ENCODE data around the gene UXT. TPM values are rescaled to one million over a fixed set of nuclear protein-coding genes. Genes with fewer than 3 reads are reported as not detected.

Gene UXT
- total RNA-seq, 5 donors from 2014 or later (not counting 1 experiment from before 2014, with no cell fraction given), result 155 to 186 (median 178) TPM

- no peak overlapping the region for H3K4me3 Mint-ChIP-seq
- no peaks in the 10 kb centered on the region for H3K27me3 ChIP-seq (replicated peaks in 1 of 2; ENCODE audit: control insufficient read depth in 2 of 2, extremely low read depth in 1 of 2, insufficient read depth in 2 of 2, low read length in 1 of 2)
- H3K4me3 ChIP-seq (ENCODE audit: control insufficient read depth in 1 of 2, extremely low read depth in 1 of 2, low read length in 1 of 2), result no peak overlapping the region
- no CpG with 5 or more reads among the region's 8 CpGs for WGBS (ENCODE audit: insufficient coverage)
- no peak overlapping the region for H3K27ac ChIP-seq (ENCODE audit: low read length)
- ChIA-PET CTCF (no interaction called here), POLR2A (interaction anchor here in 1 of 2 donors (0.7 kb wide), 1 partner anchor 334 kb away, joined by 11 read pairs; no protein-coding TSS in a partner anchor)
- H3K4me1 Mint-ChIP-seq, result peaks cover 2 to 4% (median 3%) of the 10 kb centered on the region in 3 donors
- ATAC-seq (replicated peaks in 1 of 4) (no peak), DNase-seq (no peak)
- no peaks in the 10 kb centered on the region for H3K36me3 ChIP-seq (ENCODE audit: control insufficient read depth in 2 of 2, extremely low read depth in 1 of 2, insufficient read depth in 1 of 2, low read length in 1 of 2)
- H3K4me1 ChIP-seq (ENCODE audit: control insufficient read depth in 1 of 2, extremely low read depth in 1 of 2, insufficient read depth in 2 of 2, low read length in 2 of 2), result peaks cover 0 to 2% of the 10 kb centered on the region in 2 experiments
- H3K36me3 Mint-ChIP-seq, result no peaks in the 10 kb centered on the region
- no peak overlapping the region for H3K27ac Mint-ChIP-seq
- no peaks in the 10 kb centered on the region for H3K9me3 ChIP-seq
- peaks cover 0 to 23% of the 10 kb centered on the region in 2 donors for H3K27me3 Mint-ChIP-seq
- no peaks in the 10 kb centered on the region for H3K9me3 Mint-ChIP-seq
Observed at GRCh38 chrX:47613082-47613481, 45.9 kb downstream of the UXT start.

GRCh38 chrX:47612418-47612817, 46.6 kb downstream of the UXT start:
- peaks cover 0 to 2% of the 10 kb centered on the region in 2 experiments for H3K4me1 ChIP-seq (ENCODE audit: control insufficient read depth in 1 of 2, extremely low read depth in 1 of 2, insufficient read depth in 2 of 2, low read length in 2 of 2)
- Mint-ChIP-seq H3K27ac (no peak overlapping the region), H3K27me3 (peaks cover 0 to 20% of the 10 kb centered on the region in 2 donors), H3K4me3 (no peak overlapping the region), H3K36me3 (no peaks in the 10 kb centered on the region), H3K4me1 (peaks cover 2 to 8% (median 3%) of the 10 kb centered on the region in 3 donors), H3K9me3 (no peaks in the 10 kb centered on the region)
- H3K9me3 ChIP-seq, result no peaks in the 10 kb centered on the region
- ATAC-seq (replicated peaks in 1 of 4) (no peak), DNase-seq (no peak)
- POLR2A ChIA-PET, result interaction anchor here in 1 of 2 donors (0.7 kb wide), 1 partner anchor 335 kb away, joined by 11 read pairs; no protein-coding TSS in a partner anchor
- CTCF ChIA-PET, result no interaction called here
- H3K27ac ChIP-seq (ENCODE audit: low read length), result no peak overlapping the region
- no peak overlapping the region for H3K4me3 ChIP-seq (ENCODE audit: control insufficient read depth in 1 of 2, extremely low read depth in 1 of 2, low read length in 1 of 2)
- H3K36me3 ChIP-seq (ENCODE audit: control insufficient read depth in 2 of 2, extremely low read depth in 1 of 2, insufficient read depth in 1 of 2, low read length in 1 of 2), result no peaks in the 10 kb centered on the region
- no peaks in the 10 kb centered on the region for H3K27me3 ChIP-seq (replicated peaks in 1 of 2; ENCODE audit: control insufficient read depth in 2 of 2, extremely low read depth in 1 of 2, insufficient read depth in 2 of 2, low read length in 1 of 2)

GRCh38 chrX:47611926-47612325, 47.1 kb downstream of the UXT start:
- Mint-ChIP-seq H3K36me3 (no peaks in the 10 kb centered on the region), H3K9me3 (no peaks in the 10 kb centered on the region), H3K4me1 (peaks cover 2 to 8% (median 3%) of the 10 kb centered on the region in 3 donors), H3K27me3 (peaks cover 0 to 19% of the 10 kb centered on the region in 2 donors), H3K27ac (no peak overlapping the region), H3K4me3 (no peak overlapping the region)
- DNase-seq, result no peak
- WGBS (ENCODE audit: insufficient coverage), result 100% methylated on average over 1 of the region's 2 CpGs
- H3K4me1 ChIP-seq (ENCODE audit: control insufficient read depth in 1 of 2, extremely low read depth in 1 of 2, insufficient read depth in 2 of 2, low read length in 2 of 2), result peaks cover 0 to 2% of the 10 kb centered on the region in 2 experiments
- POLR2A ChIA-PET, result no interaction called here
- H3K36me3 ChIP-seq (ENCODE audit: control insufficient read depth in 2 of 2, extremely low read depth in 1 of 2, insufficient read depth in 1 of 2, low read length in 1 of 2), result no peaks in the 10 kb centered on the region
- CTCF ChIA-PET, result no interaction called here
- H3K27me3 ChIP-seq (replicated peaks in 1 of 2; ENCODE audit: control insufficient read depth in 2 of 2, extremely low read depth in 1 of 2, insufficient read depth in 2 of 2, low read length in 1 of 2), result no peaks in the 10 kb centered on the region
- ATAC-seq (replicated peaks in 1 of 4), result no peak
- H3K27ac ChIP-seq (ENCODE audit: low read length), result no peak overlapping the region
- H3K4me3 ChIP-seq (ENCODE audit: control insufficient read depth in 1 of 2, extremely low read depth in 1 of 2, low read length in 1 of 2), result no peak overlapping the region
- H3K9me3 ChIP-seq, result no peaks in the 10 kb centered on the region

- H3K27ac ChIP-seq (ENCODE audit: low read length), result no peak overlapping the region
- Mint-ChIP-seq H3K27me3 (peaks cover 0 to 17% of the 10 kb centered on the region in 2 donors), H3K4me3 (no peak overlapping the region)
Observed at GRCh38 chrX:47611489-47611888, 47.5 kb downstream of the UXT start.

GRCh38 chrX:47610511-47610910, 48.5 kb downstream of the UXT start:
- H3K9me3 Mint-ChIP-seq, result no peaks in the 10 kb centered on the region
- no peak for DNase-seq
- H3K36me3 Mint-ChIP-seq, result no peaks in the 10 kb centered on the region

More at GRCh38 chrX:47611489-47611888, 47.5 kb downstream of the UXT start:
- H3K9me3 ChIP-seq, result no peaks in the 10 kb centered on the region
- H3K9me3 Mint-ChIP-seq, result no peaks in the 10 kb centered on the region
- no peaks in the 10 kb centered on the region for H3K36me3 ChIP-seq (ENCODE audit: control insufficient read depth in 2 of 2, extremely low read depth in 1 of 2, insufficient read depth in 1 of 2, low read length in 1 of 2)
- no peak for DNase-seq
- WGBS (ENCODE audit: insufficient coverage), result no CpG with 5 or more reads among the region's 2 CpGs
- ChIA-PET CTCF (no interaction called here), POLR2A (no interaction called here)
- no peaks in the 10 kb centered on the region for H3K36me3 Mint-ChIP-seq
- H3K27ac Mint-ChIP-seq, result no peak overlapping the region
- H3K27me3 ChIP-seq (replicated peaks in 1 of 2; ENCODE audit: control insufficient read depth in 2 of 2, extremely low read depth in 1 of 2, insufficient read depth in 2 of 2, low read length in 1 of 2), result no peaks in the 10 kb centered on the region
- H3K4me1 Mint-ChIP-seq, result peaks cover 2 to 8% (median 3%) of the 10 kb centered on the region in 3 donors
- no peak overlapping the region for H3K4me3 ChIP-seq (ENCODE audit: control insufficient read depth in 1 of 2, extremely low read depth in 1 of 2, low read length in 1 of 2)
- ATAC-seq (replicated peaks in 1 of 4), result no peak
- peaks cover 0 to 2% of the 10 kb centered on the region in 2 experiments for H3K4me1 ChIP-seq (ENCODE audit: control insufficient read depth in 1 of 2, extremely low read depth in 1 of 2, insufficient read depth in 2 of 2, low read length in 2 of 2)

GRCh38 chrX:47608130-47608810, 50.7 kb downstream of the UXT start:
- H3K9me3 Mint-ChIP-seq, result no peaks in the 10 kb centered on the region
- no peaks in the 10 kb centered on the region for H3K27me3 ChIP-seq (replicated peaks in 1 of 2; ENCODE audit: control insufficient read depth in 2 of 2, extremely low read depth in 1 of 2, insufficient read depth in 2 of 2, low read length in 1 of 2)
- no peaks in the 10 kb centered on the region for H3K9me3 ChIP-seq
- no peaks in the 10 kb centered on the region for H3K36me3 ChIP-seq (ENCODE audit: control insufficient read depth in 2 of 2, extremely low read depth in 1 of 2, insufficient read depth in 1 of 2, low read length in 1 of 2)
- ChIA-PET POLR2A (no interaction called here), CTCF (interaction anchor here in 1 of 2 donors (1.0 kb wide), 1 partner anchor 20 kb away, joined by 3 read pairs; no protein-coding TSS in a partner anchor)
- no peak overlapping the region for H3K27ac ChIP-seq (ENCODE audit: low read length)
- WGBS (ENCODE audit: insufficient coverage), result 64% methylated on average over 5 of the region's 9 CpGs
- peaks cover 0 to 2% of the 10 kb centered on the region in 2 experiments for H3K4me1 ChIP-seq (ENCODE audit: control insufficient read depth in 1 of 2, extremely low read depth in 1 of 2, insufficient read depth in 2 of 2, low read length in 2 of 2)
- H3K27me3 Mint-ChIP-seq, result peaks cover 0 to 17% of the 10 kb centered on the region in 2 donors
- ATAC-seq (replicated peaks in 1 of 4) (no peak), DNase-seq (no peak)
- H3K4me3 ChIP-seq (ENCODE audit: control insufficient read depth in 1 of 2, extremely low read depth in 1 of 2, low read length in 1 of 2), result no peak overlapping the region
- no peak overlapping the region for H3K4me3 Mint-ChIP-seq
- H3K36me3 Mint-ChIP-seq, result no peaks in the 10 kb centered on the region
- H3K27ac Mint-ChIP-seq, result no peak overlapping the region
- peaks cover 2 to 8% (median 3%) of the 10 kb centered on the region in 3 donors for H3K4me1 Mint-ChIP-seq

More at GRCh38 chrX:47610511-47610910, 48.5 kb downstream of the UXT start:
- H3K36me3 ChIP-seq (ENCODE audit: control insufficient read depth in 2 of 2, extremely low read depth in 1 of 2, insufficient read depth in 1 of 2, low read length in 1 of 2), result no peaks in the 10 kb centered on the region
- H3K9me3 ChIP-seq, result no peaks in the 10 kb centered on the region
- peaks cover 0 to 17% of the 10 kb centered on the region in 2 donors for H3K27me3 Mint-ChIP-seq
- H3K4me3 ChIP-seq (ENCODE audit: control insufficient read depth in 1 of 2, extremely low read depth in 1 of 2, low read length in 1 of 2), result no peak overlapping the region
- peaks cover 0 to 2% of the 10 kb centered on the region in 2 experiments for H3K4me1 ChIP-seq (ENCODE audit: control insufficient read depth in 1 of 2, extremely low read depth in 1 of 2, insufficient read depth in 2 of 2, low read length in 2 of 2)
- CTCF ChIA-PET, result no interaction called here
- POLR2A ChIA-PET, result interaction anchor here (0.5 to 0.7 kb wide), 2 partner anchors 13 to 37 kb away, joined by 3 to 17 read pairs; no protein-coding TSS in a partner anchor
- H3K4me1 Mint-ChIP-seq, result peaks cover 2 to 8% (median 3%) of the 10 kb centered on the region in 3 donors
- no peak overlapping the region for H3K27ac Mint-ChIP-seq
- WGBS (ENCODE audit: insufficient coverage), result 80% methylated on average over 2 of the region's 4 CpGs
- no peak overlapping the region for H3K27ac ChIP-seq (ENCODE audit: low read length)
- no peak for ATAC-seq (replicated peaks in 1 of 4)
- no peaks in the 10 kb centered on the region for H3K27me3 ChIP-seq (replicated peaks in 1 of 2; ENCODE audit: control insufficient read depth in 2 of 2, extremely low read depth in 1 of 2, insufficient read depth in 2 of 2, low read length in 1 of 2)
- no peak overlapping the region for H3K4me3 Mint-ChIP-seq
